Gastroesophageal sphincter (tissue), 4 donors: ENCODE results near the gene NT5C3B. TPM values are rescaled to one million over a fixed set of nuclear protein-coding genes. Genes with fewer than 3 reads are reported as not detected.

Source experiments
- ATAC-seq: fragments of 150-250 bp; one replicate; pipeline ENCODE4 v1.9.1; 2016; ENCODE audit warnings: mild to moderate bottlenecking, moderate library complexity
- H3K27ac ChIP-seq, 4 donors: fragments of 200-600 bp; sonication (generic) in 3 of 4; 1 replicate in 3 of 4; 2 replicates in 1 of 4; pipeline ENCODE4 v1.5.1; 2016 to 2019
- H3K27me3 ChIP-seq: fragments of 200-600 bp; sonication (generic); one replicate; pipeline ENCODE4 v1.5.1; 2019
- H3K36me3 ChIP-seq, 2 donors: fragments of 200-600 bp; sonication (generic); one replicate each; pipeline ENCODE4 v1.5.1; 2019; ENCODE audit warnings: control low read depth in 1 of 2
- H3K4me1 ChIP-seq, 3 donors: fragments of 200-600 bp; sonication (generic); 1 replicate in 2 of 3; 2 replicates in 1 of 3; pipeline ENCODE4 v1.5.1; 2016 to 2019; ENCODE audit warnings: control low read depth in 2 of 3
- H3K4me3 ChIP-seq, 2 donors: fragments of 200-600 bp; sonication (generic); one replicate each; pipeline ENCODE4 v1.5.1; 2019; ENCODE audit warnings: mild to moderate bottlenecking in 1 of 2, moderate library complexity in 1 of 2
- H3K9me3 ChIP-seq, 3 donors: fragments of 200-600 bp; sonication (generic); one replicate each; pipeline ENCODE4 v1.5.1; 2017 to 2019; ENCODE audit warnings: control low read depth in 2 of 3
- EP300 ChIP-seq: sonication (generic); formaldehyde crosslinking; IDR thresholded peaks from one replicate; pipeline ENCODE4 v1.6.1; 2017; ENCODE audit warnings: antibody characterized with exemption, mild to moderate bottlenecking
- POLR2A ChIP-seq, 2 donors: fragments of 450-650 bp; IDR thresholded peaks; one replicate each; pipeline ENCODE4 v1.6.1; 2017; ENCODE audit warnings: antibody characterized with exemption in 2 of 2, mild to moderate bottlenecking in 2 of 2, moderate library complexity in 1 of 2
- POLR2AphosphoS5 ChIP-seq: sonication (generic); formaldehyde crosslinking; IDR thresholded peaks from one replicate; pipeline ENCODE4 v1.6.1; 2017; ENCODE audit warnings: antibody characterized with exemption
- WGBS, 2 donors: methylation state at CpG; one replicate each; pipeline ENCODE4 v1.1.5; 2018; ENCODE audit warnings: low coverage in 1 of 2; 5-methylcytosine and 5-hydroxymethylcytosine counted together
- total RNA-seq, 4 donors: library from RNA; depleted of rRNA; stranded (reverse); fragments of >200 nt; gene quantifications; one replicate each; pipeline ENCODE4 v1.1.0, GENCODE V29; 2016
- TF ChIP-seq, protein P1 (sequence below), 4 experiments: fragments of 200-600 bp in 2 of 4; fragments of 450-650 bp in 2 of 4; sonication (generic) in 1 of 4; IDR thresholded peaks; one replicate each; pipeline ENCODE4 v1.5.1; 2017 to 2019; ENCODE audit warnings: antibody characterized with exemption in 4 of 4, mild to moderate bottlenecking in 2 of 4, moderate library complexity in 2 of 4

The NT5C3B gene
- total RNA-seq, 4 donors from 2014 or later, result 64.8 to 83.7 (median 71.5) TPM

- 61 to 80% methylated on average over 1 to 3 of the region's 3 CpGs for WGBS, 2 donors
- H3K27me3 ChIP-seq, result peaks cover 20% of the 10 kb centered on the region
- TF ChIP-seq, protein P1, sequence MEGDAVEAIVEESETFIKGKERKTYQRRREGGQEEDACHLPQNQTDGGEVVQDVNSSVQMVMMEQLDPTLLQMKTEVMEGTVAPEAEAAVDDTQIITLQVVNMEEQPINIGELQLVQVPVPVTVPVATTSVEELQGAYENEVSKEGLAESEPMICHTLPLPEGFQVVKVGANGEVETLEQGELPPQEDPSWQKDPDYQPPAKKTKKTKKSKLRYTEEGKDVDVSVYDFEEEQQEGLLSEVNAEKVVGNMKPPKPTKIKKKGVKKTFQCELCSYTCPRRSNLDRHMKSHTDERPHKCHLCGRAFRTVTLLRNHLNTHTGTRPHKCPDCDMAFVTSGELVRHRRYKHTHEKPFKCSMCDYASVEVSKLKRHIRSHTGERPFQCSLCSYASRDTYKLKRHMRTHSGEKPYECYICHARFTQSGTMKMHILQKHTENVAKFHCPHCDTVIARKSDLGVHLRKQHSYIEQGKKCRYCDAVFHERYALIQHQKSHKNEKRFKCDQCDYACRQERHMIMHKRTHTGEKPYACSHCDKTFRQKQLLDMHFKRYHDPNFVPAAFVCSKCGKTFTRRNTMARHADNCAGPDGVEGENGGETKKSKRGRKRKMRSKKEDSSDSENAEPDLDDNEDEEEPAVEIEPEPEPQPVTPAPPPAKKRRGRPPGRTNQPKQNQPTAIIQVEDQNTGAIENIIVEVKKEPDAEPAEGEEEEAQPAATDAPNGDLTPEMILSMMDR (IDR thresholded peaks at IDR 0.05), result no peak
- H3K4me1 ChIP-seq, result peaks cover 0 to 30% (median 19%) of the 10 kb centered on the region in 3 donors
- peaks cover 0 to 1% of the 10 kb centered on the region in 2 donors for H3K36me3 ChIP-seq
- no peak overlapping the region for H3K4me3 ChIP-seq
- H3K27ac ChIP-seq, result no peak overlapping the region
- no peak for ATAC-seq
- no peaks in the 10 kb centered on the region for H3K9me3 ChIP-seq
Observed at GRCh38 chr17:41797377-41797776, 38.7 kb downstream of the NT5C3B start.

DNA sequence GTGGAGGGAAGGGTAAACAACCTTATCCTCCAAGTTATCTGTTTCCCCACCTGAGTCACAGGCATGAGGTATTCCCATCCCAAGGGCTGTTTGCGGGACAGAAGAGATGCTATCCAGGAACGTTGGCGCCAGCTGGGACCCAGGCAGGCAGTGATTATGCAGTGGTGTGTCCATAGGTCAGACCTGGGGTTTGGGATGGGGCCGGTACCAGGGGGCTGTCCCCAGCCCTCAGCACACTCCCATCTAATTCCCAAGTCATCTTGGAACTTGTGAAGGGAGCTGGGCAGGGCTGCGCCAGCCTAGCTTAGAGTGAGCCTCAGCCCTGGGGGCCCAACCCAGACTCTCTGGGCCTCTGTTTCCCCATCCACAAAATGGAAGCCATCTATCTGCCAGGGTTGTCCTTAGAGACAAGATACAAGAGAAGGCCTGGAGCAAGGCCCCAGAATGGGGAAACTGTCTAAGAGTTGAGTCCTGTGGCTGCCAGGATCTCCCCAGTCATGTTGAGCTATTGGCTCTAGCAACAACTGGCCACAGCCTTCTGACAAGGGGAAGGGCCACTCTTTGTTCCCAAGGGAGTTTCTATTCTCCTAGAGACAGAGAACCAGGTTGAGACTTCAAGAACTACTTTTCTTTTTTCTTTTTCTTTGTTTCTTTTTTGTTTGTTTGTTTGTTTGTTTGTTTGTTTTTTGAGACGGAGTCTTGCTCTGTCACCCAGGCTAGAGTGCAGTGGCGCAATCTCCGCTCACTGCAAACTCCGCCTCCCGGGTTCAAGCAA, 39.7 kb downstream of the NT5C3B start:
- ATAC-seq, result no peak
- Histone ChIP-seq H3K27me3 (peaks cover 24% of the 10 kb centered on the region), H3K4me3 (no peak overlapping the region), H3K36me3 (no peaks in the 10 kb centered on the region), H3K9me3 (no peaks in the 10 kb centered on the region), H3K4me1 (peaks cover 0 to 25% (median 17%) of the 10 kb centered on the region in 3 donors), H3K27ac (no peak overlapping the region)
- TF ChIP-seq, protein P1 (IDR thresholded peaks at IDR 0.05), result no peak
- TF ChIP-seq POLR2A (IDR thresholded peaks at IDR 0.05), result no peak
- no peak for TF ChIP-seq EP300
- TF ChIP-seq POLR2AphosphoS5, result no peak
- WGBS, 2 donors, result 80 to 85% methylated on average over 2 to 8 of the region's 10 CpGs

- TF ChIP-seq, protein P1 (IDR thresholded peaks at IDR 0.05), result no peak
- TF ChIP-seq POLR2AphosphoS5 (no peak), POLR2A (IDR thresholded peaks at IDR 0.05) (no peak), EP300 (no peak)
- Histone ChIP-seq H3K36me3 (no peaks in the 10 kb centered on the region), H3K27ac (no peak overlapping the region), H3K9me3 (no peaks in the 10 kb centered on the region), H3K4me1 (peaks cover 0 to 15% (median 10%) of the 10 kb centered on the region in 3 donors), H3K27me3 (peaks cover 11% of the 10 kb centered on the region), H3K4me3 (no peak overlapping the region)
- ATAC-seq, result no peak
- 90% methylated on average over 5 of the region's 5 CpGs; no CpG with 5 or more reads in 1 of the 2 donors for WGBS, 2 donors
Observed at GRCh38 chr17:41794540-41794975, 41.5 kb downstream of the NT5C3B start.

- no peak overlapping the region for H3K4me3 ChIP-seq
- TF ChIP-seq POLR2AphosphoS5, result no peak
- TF ChIP-seq, protein P1 (IDR thresholded peaks at IDR 0.05), result no peak
- no peak for TF ChIP-seq POLR2A (IDR thresholded peaks at IDR 0.05)
- no peak for TF ChIP-seq EP300
- ATAC-seq, result no peak
- peaks cover 6% of the 10 kb centered on the region for H3K27me3 ChIP-seq
- no peaks in the 10 kb centered on the region for H3K36me3 ChIP-seq
- H3K4me1 ChIP-seq, result peaks cover 0 to 15% (median 10%) of the 10 kb centered on the region in 3 donors
- H3K9me3 ChIP-seq, result no peaks in the 10 kb centered on the region
- H3K27ac ChIP-seq, result peak overlapping the region in 1 of 4 donors; percentile 12
- 79 to 89% methylated on average over 5 of the region's 14 CpGs for WGBS, 2 donors
Observed at GRCh38 chr17:41793784-41794539, 42.1 kb downstream of the NT5C3B start.
